CD1c-positive myeloid dendritic cell (primary cell): Measurements from ENCODE around the gene RASAL1.
A peak's percentile ranks its signal among the peaks of the same experiment; 100 is the strongest.
"Not testable (repeated sequence)": the region's sequence is repeated elsewhere in the genome, so short reads cannot be mapped to it uniquely, and the experiment has no call there.

Source experiments
- DNase-seq: peaks from one replicate; pipeline ENCODE4 v3.0.0-alpha.2; 2016; ENCODE audit errors: extremely low spot score

Gene RASAL1

DNA sequence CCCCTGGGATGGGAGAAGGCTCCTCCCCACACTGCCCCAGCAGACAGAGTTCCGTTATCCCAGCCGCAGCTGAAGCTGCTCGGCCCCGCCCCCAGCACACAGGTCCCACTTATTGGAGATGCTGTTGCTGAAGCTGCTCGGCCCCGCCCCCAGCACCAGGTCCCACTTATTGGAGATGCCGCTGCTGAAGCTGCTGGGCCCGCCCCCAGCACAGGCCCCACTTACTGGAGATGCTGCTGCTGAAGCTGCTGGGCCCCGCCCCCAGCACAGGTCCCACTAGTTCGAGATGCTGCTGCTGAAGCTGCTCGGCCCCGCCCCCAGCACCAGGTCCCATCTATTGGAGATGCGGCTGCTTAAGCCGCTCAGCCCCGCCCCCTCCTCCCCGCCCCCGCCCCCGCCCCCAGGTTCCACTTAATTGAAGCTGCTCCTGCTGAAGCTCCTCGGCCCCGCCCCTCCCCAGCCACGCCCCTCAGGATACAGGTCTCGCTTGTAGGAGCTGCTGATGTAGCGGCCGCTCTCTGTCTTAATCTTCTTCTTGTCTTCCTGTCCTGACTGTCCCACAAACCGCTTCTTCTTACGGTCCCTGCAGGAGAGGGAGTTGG, 26.0 kb upstream of the RASAL1 start:
- no peak for DNase-seq

DNA sequence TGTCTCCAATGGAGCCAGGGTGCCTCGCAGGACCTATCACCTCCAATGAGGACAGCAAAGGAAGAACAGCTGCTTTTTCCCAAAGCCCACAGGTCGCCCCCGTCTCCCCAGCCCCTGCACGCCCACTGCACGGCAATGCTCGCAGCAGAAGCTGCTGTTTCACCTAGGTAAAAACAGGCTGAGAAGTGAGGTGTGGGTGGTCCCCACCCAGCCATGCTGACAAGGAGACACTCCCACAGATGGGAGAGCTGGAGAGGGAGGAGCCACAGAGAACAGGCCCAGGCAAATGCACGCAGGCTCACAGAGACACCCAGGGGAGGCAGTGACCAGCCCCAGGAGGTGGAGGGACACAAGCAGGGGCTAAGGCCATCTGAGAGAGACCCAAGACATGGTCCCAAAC, 24.4 kb upstream of the RASAL1 start:
- DNase-seq: no peak

DNA sequence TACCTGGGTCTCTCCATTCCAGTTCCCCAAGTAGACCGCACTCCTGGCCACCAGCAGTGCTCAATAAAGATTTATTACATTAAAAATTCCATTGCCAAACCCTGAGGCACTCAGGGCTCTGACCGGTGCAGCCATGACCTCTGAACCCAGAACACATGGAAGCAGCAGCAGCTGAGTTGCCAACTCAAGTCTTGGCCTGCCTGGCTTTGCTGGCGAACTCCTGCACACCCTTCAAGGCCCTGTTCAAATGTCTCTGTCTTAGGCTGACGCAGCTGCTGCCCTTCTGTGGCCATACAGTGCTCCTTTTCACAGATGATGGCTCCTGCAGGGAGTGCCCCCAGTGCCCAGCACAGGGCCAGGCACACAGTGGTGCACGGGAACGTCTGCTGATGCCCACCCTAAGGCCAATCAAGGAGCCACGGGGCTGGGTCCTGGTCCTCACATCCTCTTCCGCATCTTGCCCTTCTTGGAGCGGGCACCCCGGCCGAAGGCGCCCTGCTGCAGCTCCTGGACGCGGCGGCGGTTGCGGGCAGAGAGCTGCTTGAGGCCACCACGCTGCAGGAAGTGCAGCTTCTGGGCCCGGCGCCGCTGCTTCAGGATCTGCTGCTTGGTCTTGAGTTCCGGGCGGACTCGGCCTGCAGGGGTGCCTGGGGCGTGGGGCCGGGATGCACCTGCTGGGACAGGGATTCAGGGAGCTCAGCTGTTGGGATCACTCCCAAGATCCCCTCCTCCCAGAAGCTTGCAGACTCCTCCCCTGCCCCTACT, 23.1 kb upstream of the RASAL1 start:
- DNase-seq: no peak

- DNase-seq: no peak
These were observed 21.8 kb upstream of the RASAL1 start for GRCh38 chr12:113157218-113157859.

DNA sequence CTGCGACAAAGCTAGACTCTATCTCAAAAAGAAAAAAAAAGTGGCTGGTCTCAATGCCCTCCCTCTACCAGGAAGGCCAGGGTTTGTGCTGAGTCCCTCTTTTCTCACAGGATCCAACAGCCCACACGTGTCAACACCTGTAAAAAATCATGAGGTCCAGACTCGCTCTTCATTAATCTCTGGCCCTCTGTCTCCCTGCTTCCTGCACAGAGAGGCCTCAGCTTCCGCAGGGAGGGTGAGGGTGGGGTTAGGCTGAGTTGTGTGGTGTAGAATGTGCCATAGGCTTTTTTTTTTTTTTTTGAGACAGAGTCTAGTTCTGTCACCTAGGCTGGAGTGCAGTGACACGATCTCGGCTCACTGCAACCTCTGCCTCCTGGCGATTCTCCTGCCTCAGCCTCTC, 20.1 kb upstream of the RASAL1 start:
- DNase-seq: no peak

GRCh38 chr12:113155060-113155459, 19.5 kb upstream of the RASAL1 start:
- no peak for DNase-seq

DNA sequence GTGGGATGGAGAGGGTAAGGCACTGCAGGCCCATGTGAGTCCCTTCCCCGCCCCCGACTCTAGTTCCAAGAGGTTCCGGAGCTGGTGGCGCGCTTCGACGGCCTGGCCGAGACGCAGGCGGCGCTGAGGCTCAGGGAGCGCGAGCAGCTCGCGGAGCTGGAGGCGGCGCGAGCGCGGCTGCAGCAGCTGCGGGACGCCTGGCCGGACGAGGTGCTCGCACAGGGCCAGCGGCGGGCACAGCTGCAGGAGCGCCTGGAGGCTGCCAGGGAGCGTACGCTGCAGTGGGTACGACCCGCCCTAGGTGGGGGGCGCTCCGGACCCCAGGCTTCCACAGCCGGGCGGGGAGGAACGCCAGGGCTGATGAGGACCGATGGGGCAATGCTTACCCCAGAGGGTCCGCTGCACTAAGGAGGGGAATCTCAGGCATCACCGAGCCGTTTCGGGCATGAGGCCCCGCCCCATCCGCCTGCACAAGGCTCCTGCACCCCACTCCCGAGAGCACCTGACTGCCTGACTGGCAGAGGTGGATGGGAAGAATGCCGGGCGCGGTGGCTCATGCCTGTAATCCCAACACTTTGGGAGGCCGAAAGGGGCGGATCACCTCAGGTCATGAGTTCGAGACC, 18.9 kb upstream of the RASAL1 start:
- peak; percentile 23 for DNase-seq

- peak; percentile 84 for DNase-seq
These were observed 17.6 kb upstream of the RASAL1 start for GRCh38 chr12:113152835-113153814.

DNA sequence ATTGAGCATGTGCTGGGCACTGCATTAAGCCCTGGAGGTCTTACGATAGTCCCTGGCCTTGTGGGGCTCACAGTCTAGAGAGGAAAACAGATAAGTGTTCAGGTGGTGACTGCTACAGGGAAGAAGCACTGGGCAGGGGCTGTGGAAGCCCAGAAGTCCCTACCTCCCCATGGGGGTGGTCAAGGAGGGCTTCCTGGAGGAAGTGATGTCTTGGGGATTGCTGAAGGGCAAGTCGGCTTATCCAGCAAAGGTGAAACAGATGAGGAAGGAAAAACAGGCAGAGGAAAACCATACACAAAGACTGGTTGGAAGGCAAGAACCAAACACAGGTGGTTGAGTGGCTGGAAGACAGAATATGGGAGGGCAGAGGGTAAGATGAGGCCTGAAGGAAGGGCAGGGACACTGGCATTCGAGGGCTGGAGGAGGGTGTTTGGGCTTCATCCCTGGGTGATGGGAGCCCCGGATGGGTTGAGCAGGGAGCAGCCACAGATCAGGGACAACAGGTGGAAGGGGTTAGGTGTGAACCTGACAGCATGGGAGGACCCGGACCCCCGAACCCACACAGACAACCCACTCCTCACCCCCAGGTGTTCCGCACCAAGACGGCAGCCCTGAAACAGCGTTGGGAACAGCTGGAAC, 16.8 kb upstream of the RASAL1 start:
- DNase-seq: no peak

GRCh38 chr12:113151655-113152054, 16.1 kb upstream of the RASAL1 start:
- DNase-seq: no peak

- peak; percentile 52 for DNase-seq
These were observed 14.0 kb upstream of the RASAL1 start, which contains the start of gene CFAP73 for GRCh38 chr12:113149361-113150150. Gene CFAP73, plus strand, starts transcription at chr12:113149724. Its CDS starts 134 bp downstream, at chr12:113149858.

- DNase-seq: no peak
These were observed 11.4 kb upstream of the RASAL1 start for GRCh38 chr12:113146999-113147398.

DNA sequence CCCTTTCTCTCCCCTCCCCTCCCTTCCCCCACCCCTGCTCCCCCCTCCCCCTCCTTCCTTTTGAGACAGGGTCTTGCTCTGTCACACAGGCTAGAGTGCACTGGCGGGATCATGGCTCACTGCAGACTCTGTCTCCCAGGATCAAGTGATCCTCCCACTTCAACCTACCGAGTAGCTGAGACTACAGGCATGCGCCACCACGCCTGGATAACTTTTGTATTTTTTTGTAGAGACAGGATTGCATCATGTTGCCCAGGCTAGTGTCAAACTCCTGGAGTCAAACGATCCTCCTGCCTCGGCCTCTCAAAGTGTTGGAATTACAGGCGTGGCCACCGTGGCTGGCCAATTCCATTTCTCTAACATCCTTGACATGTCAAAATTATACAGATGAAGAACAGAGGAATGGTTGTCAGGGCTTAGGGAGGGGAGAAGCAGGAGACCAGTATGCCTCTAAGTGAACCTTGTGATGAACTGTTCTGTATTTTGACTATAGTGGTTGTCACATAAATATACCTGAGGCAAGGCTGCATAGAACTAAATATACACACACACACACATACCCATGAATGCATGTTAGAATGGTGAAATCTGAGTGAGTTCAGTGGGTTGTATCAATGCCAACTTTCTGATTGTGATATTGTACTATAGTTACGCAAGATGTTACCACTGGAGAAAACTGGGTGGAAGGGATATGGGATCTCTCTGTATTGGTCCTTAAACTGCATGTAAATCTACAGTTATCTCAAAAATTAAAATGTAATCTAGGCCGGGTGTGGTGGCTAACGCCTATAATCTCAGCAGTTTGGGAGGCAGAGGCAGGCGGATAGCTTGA, 10.4 kb upstream of the RASAL1 start:
- DNase-seq: no peak

GRCh38 chr12:113144806-113145205, 9.2 kb upstream of the RASAL1 start:
- no peak for DNase-seq

GRCh38 chr12:113143959-113144358, 8.4 kb upstream of the RASAL1 start:
- DNase-seq: no peak

GRCh38 chr12:113142886-113143332, 7.3 kb upstream of the RASAL1 start:
- peak; percentile 76 for DNase-seq

DNA sequence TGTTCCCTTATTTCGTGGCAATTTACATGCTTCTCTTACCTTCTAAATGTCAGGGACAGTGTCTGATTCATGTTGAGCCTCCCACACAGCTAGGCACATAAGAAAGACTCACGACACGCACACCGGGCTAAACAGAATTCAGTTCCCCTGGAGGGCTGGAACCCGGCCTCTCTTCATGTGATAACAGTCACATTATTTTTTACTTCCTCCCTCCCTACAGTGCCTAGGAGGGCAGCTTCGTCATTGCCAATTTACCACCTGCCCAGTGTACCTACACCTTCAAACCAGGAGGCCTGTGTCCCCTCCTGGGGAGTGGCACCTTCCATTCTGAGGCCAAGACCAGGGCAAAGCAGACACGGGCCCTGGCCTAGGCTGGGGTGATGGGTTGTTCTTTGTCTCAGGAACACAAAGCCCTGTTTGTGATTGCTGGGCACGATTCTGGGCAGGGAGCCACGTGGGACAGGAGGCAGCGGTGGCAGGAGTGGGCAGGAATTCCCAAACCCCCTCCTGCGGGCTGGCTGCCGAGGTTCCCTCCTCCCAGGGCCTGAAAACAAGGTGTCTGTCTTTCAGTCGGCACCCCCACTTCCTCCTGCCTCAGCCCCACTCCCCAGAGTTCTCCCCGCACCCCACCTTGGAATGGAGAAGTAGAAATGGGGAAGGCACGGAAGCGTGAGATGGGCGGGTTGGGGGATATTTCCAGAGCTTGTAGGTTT, 6.8 kb upstream of the RASAL1 start:
- peak; percentile 95 for DNase-seq

GRCh38 chr12:113141716-113142115, 6.2 kb upstream of the RASAL1 start:
- not testable (repeated sequence) for DNase-seq
